Measurements from ENCODE around the gene STX2.
"Not testable (repeated sequence)": the region's sequence is repeated elsewhere in the genome, so short reads cannot be mapped to it uniquely, and the experiment has no call there.

Gene STX2

GRCh38 chr12:130838951-130839769, at the start of gene STX2:
Gene STX2 (minus strand): TSS chr12:130839250. CDS start chr12:130839099, 151 bp downstream.
- peak; percentile 89 for DNase-seq

DNA sequence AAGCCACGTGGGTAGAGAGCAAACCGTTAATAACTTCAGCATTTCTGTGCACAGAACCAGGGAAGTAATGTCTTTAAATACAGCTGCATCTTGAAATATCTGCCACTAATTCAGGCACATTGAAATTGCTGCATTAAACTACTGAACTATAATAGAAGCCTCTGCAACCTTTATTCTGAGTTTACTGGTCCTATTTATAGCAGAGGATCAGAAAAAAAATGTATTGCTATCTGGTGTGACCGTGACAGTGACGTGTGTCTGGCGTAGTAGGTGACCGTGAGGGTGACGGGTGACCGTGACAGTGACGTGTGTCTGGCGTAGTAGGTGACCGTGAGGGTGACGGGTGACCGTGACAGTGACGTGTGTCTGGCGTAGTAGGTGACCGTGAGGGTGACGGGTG, 48.1 kb upstream of the STX2 start:
- not testable (repeated sequence) for DNase-seq

GRCh38 chr12:130881548-130881947, 42.5 kb upstream of the STX2 start:
- no peak for DNase-seq

- DNase-seq: no peak
Measured at GRCh38 chr12:130881046-130881445, 42.0 kb upstream of the STX2 start.

DNA sequence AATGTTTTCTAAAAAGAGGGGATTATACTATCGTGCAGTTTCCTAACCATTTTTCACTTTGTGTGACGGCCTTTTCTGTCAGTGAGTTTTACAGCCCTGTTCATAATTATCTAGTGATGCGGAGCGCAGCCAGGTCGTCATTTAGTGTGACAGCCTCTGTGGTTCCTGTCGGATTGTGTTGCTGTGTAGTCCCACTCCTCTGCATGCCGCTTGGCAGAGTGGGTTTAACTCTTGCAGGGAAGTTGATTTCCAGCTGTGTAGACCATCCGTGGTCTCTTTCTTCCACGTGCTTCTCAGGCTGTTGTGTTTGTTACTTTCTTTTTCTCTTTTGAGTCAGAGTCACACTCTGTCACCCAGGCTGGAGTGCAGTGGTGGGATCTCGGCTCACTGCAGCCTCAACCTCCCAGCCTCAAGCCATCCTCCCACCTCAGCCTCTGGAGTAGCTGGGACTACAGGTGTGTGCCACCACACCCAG, 41.4 kb upstream of the STX2 start:
- DNase-seq: peak; percentile 26

DNA sequence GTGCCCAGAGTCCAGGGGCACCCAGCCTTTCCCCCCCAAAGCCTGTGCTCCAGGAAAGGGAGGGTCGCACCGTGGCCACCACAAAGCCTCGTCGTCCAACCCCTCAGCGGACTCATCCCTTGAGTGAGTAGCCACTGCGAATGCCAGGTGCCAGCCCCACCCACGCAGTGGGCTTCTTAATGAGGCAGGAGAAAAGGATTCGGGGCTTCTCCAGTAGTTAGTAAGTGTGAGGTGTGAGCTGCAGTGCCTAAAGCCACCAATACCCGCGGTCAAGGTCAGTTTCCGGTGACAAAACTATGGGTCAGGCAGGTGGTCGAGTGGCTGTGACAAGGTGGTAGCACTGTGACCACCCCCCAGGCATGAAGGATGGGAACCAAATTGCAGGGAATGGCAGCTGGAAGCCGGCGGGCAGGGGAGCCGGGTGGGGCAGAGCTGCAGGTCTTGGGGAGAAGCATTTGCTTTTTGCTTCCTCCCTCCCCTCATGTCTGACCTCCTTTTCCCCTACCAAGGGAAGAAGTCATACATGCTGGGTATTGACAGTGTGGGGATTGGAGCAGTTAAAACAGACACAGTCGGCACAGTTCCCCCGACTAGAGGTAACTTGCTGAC, 40.8 kb upstream of the STX2 start:
- no peak for DNase-seq

DNA sequence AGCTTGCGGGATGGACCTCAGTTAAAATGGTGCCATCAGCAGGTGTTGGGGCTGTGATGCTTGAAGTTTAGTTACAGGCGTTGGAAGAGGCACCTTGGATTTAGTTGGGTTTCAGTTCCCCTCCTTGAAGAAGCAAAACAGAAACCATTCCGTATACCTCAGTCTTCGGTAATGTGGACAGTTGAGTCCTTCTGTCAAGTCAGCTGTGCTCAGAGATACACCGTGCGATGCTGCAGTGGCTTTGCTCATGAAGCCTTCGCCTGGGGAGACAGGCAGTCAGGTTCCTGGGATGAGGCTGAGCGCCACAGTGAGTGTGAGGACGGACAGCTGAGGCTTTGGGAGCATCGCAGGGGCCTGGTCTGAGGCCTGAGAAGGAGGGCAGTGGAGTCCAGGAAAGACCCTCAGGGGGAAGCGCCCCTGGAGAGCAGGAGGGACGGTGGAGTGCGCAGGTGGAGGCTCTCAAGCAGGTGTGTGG, 40.2 kb upstream of the STX2 start:
- peak; percentile 21 for DNase-seq

- peak; percentile 31 for DNase-seq
Measured at GRCh38 chr12:130878193-130879185, 39.4 kb upstream of the STX2 start.

DNA sequence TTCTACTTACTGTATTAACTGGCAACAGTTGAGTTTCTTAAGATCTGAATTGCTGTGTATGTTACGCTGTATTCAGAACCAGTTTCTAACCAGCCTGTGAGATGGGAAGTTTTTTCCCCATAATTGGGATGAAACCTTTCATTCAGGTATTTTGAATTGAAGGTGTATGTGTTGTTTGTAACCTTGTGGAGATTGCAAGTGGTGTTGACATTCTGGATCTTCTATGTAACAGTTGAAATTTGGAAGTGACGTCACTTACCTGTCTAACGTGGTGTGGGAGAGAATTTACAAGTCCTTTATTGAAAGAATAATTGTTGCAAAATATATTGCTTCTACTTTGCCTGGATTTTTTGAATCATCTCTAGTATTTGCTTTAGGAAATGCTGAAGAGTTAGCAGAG, 38.3 kb upstream of the STX2 start:
- DNase-seq: no peak

DNA sequence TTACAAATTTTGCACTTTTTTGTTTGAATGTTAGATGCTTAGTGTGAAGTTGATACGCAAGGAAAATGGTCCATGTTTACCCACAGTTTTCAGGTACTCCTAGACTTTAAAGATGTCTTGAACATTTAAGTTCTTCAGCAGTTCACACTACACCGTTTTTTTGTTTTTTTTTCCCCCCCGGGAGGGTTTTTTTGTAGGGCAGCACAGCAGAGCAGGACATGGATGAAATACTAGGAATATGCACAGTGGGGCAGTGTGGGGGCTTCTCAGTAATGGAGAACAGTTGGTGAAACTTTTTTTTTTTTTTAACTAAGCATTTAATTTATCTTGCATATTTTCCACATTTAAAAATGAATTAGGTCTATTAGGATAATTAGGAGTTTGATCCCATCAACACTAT, 37.7 kb upstream of the STX2 start:
- DNase-seq: peak; percentile 38

- DNase-seq: no peak
Measured at GRCh38 chr12:130876297-130876696, 37.2 kb upstream of the STX2 start.

GRCh38 chr12:130875708-130876107, 36.7 kb upstream of the STX2 start:
- DNase-seq: not testable (repeated sequence)

DNA sequence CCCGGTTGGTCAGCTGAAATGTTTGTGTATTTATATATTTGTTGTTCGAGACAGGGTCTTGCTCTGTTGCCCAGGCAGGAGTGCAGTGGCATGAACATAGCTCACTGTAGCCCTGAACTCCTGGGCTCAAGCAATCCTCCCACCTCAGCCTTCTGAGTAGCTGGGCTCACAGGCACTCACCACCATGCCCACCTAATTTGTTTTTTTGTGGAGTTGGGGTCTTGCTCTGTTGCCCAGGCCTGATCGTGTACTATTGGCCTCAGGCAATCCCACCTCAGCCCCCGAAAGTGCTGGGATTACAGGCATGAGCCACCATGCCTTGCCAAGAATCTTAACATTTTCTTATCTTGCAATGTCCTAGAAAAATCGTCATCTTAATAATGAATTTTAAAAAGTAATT, 36.1 kb upstream of the STX2 start:
- no peak for DNase-seq

GRCh38 chr12:130874696-130875095, 35.6 kb upstream of the STX2 start:
- DNase-seq: no peak

- no peak for DNase-seq
Measured at GRCh38 chr12:130873825-130874224, 34.8 kb upstream of the STX2 start.

GRCh38 chr12:130873106-130873795, 34.2 kb upstream of the STX2 start:
- peak; percentile 41 for DNase-seq

DNA sequence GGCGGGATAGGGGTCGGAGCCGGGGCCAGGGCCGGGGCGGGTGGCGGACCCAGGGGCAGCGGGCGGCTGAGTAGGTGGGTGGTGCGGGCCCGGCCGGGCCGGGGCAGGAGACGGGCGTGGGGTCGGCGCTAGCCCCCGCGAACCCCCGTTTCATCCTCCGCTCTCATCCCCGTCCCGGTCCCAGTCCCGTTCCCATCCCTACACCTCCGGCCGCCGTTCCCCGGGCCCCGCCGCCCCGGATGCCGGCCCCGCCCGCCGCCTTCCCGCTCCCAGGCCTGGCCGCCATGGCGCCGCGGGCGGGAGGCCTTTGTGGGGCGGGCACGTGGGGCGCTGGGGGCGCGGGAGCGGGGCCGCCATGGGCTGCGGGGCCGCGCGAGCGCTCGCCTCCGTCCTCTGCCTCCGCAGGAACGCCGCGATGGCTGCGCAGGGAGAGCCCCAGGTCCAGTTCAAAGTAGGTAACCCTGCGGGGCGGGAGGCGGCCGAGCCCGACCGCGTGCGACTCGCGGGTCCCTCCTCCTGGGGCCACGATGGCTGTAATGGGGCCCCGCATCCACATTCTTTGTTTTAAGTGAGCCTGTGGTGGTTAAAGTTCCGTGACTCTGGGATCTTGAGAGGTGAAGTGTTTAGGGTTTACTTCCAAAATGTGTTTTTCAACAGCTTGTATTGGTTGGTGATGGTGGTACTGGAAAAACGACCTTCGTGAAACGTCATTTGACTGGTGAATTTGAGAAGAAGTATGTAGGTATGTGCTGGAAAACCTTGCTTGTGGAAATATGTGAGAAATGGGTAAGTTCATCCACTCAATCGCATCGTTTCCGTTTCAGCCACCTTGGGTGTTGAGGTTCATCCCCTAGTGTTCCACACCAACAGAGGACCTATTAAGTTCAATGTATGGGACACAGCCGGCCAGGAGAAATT, 33.4 kb upstream of the STX2 start:
- peak; percentile 55 for DNase-seq

- peak; percentile 97 for DNase-seq
Measured at GRCh38 chr12:130871286-130872178, 32.5 kb upstream of the STX2 start, which contains the start of gene RAN. Gene RAN (plus strand): TSS chr12:130872066. CDS start chr12:130872594, 528 bp downstream.

- DNase-seq: peak; percentile 94
Measured at GRCh38 chr12:130870442-130871285, 31.6 kb upstream of the STX2 start.
